ENCODE measurements around the gene UBTD2. TPM values are rescaled to one million over a fixed set of nuclear protein-coding genes. Genes with fewer than 3 reads are reported as not detected.
A peak's percentile ranks its signal among the peaks of the same experiment; 100 is the strongest.

The UBTD2 gene
- total RNA-seq, 4 donors from 2014 or later, result 6.0 to 11.4 (median 9.8) TPM

DNA sequence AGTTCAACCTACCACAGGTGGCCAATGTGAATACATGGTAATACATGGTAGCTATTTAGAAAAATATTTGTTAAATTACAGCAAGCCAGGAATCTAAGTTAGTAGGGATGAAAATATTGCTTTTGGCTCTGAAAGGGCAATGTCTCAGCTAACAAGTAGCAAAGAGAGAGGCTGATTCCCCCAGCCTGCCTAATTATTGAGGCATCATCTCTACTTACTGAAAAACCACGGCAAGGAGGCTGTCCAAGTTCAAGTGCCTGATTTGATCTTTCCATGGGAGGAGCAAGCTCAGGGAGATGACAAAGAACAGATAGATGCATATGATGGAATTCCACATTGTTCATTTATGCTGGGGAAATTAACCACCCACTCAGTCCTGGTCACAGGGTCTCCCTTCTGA is 28.7 kb upstream of the UBTD2 start:
- DNase-seq (no peak), ATAC-seq (peak in 1 of 2 donors; percentile 33)
- H3K4me1 ChIP-seq, result no peaks in the 10 kb centered on the region
- H3K27me3 ChIP-seq, result no peaks in the 10 kb centered on the region
- TF ChIP-seq, protein P1, sequence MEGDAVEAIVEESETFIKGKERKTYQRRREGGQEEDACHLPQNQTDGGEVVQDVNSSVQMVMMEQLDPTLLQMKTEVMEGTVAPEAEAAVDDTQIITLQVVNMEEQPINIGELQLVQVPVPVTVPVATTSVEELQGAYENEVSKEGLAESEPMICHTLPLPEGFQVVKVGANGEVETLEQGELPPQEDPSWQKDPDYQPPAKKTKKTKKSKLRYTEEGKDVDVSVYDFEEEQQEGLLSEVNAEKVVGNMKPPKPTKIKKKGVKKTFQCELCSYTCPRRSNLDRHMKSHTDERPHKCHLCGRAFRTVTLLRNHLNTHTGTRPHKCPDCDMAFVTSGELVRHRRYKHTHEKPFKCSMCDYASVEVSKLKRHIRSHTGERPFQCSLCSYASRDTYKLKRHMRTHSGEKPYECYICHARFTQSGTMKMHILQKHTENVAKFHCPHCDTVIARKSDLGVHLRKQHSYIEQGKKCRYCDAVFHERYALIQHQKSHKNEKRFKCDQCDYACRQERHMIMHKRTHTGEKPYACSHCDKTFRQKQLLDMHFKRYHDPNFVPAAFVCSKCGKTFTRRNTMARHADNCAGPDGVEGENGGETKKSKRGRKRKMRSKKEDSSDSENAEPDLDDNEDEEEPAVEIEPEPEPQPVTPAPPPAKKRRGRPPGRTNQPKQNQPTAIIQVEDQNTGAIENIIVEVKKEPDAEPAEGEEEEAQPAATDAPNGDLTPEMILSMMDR (IDR thresholded peaks at IDR 0.05 in 4 of 5, conservative IDR thresholded peaks at IDR 0.05 in 1 of 5), result no peak
- no peak for TF ChIP-seq POLR2A (IDR thresholded peaks at IDR 0.05)
- H3K4me3 ChIP-seq, result no peak overlapping the region
- intact Hi-C loops (cut with DNase I; ENCODE audit: low total_unique reads) (loop anchor here (10.0 kb wide), 1 partner anchor 143 kb away; the partner anchor contains the start of gene SH3PXD2B), in situ Hi-C loops (cut with MboI; ENCODE audit: low sequenced_read_pairs in 4 of 4) (no loop called here)
- H3K36me3 ChIP-seq, result no peaks in the 10 kb centered on the region
- peak overlapping the region in 2 of 4 donors; percentile 33 to 61 for H3K27ac ChIP-seq
- no peaks in the 10 kb centered on the region for H3K9me3 ChIP-seq

DNA sequence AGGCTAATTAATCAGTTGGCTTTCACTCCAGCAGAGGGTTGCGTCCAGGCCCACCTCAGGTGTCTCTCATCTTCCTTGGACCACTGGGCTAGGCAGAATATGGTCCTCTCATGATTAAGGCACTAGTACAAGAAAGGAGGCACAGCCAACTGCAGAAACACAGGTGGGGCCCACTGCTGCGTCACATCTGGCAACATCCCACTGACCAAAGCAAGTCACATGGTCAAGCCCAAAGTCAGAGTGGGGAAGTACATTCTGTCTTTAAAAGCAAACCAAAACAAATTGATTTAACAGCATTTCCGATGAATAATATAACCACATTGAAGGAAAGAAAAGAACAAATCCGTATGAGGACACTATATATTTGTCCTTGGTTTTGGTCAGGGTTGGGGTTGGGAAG is 28.0 kb upstream of the UBTD2 start:
- Histone ChIP-seq H3K4me3 (no peak overlapping the region), H3K27ac (peak overlapping the region in 3 of 4 donors; percentile 33 to 61 (median 47)), H3K9me3 (no peaks in the 10 kb centered on the region), H3K27me3 (no peaks in the 10 kb centered on the region), H3K36me3 (no peaks in the 10 kb centered on the region), H3K4me1 (no peaks in the 10 kb centered on the region)
- TF ChIP-seq, protein P1 (IDR thresholded peaks at IDR 0.05 in 4 of 5, conservative IDR thresholded peaks at IDR 0.05 in 1 of 5), result no peak
- no peak for TF ChIP-seq POLR2A (IDR thresholded peaks at IDR 0.05)
- in situ Hi-C loops (cut with MboI; ENCODE audit: low sequenced_read_pairs in 4 of 4), result no loop called here
- intact Hi-C loops (cut with DNase I; ENCODE audit: low total_unique reads), result loop anchor here (1.0 to 10.0 kb wide), 2 partner anchors 109 to 143 kb away; partner anchors contain the start of gene SH3PXD2B
- ATAC-seq, result peak; percentile 60 to 68
- peak; percentile 17 to 65 for DNase-seq

DNA sequence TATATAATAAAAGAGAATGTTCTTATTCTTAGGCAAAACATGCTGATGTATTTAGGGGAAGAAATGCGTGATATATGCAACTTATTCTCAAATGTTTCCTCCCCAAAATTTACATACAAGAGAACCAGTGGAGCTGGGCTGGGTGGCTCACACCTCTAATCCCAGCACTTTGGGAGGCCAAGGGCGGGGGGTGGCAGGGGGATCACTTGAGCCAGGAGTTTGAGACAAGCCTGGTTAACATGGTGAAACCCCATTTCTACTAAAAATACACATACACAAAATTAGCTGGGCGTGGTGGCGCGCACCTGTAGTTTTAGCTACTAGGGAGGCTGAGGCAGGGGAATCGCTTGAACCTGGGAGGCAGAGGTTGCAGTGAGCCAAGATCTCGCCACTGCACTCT is 27.5 kb upstream of the UBTD2 start:
- Histone ChIP-seq H3K27me3 (no peaks in the 10 kb centered on the region), H3K27ac (no peak overlapping the region), H3K4me1 (no peaks in the 10 kb centered on the region), H3K36me3 (no peaks in the 10 kb centered on the region), H3K4me3 (no peak overlapping the region), H3K9me3 (no peaks in the 10 kb centered on the region)
- TF ChIP-seq POLR2A (IDR thresholded peaks at IDR 0.05), result no peak
- TF ChIP-seq, protein P1 (IDR thresholded peaks at IDR 0.05 in 4 of 5, conservative IDR thresholded peaks at IDR 0.05 in 1 of 5), result no peak
- ATAC-seq (no peak), DNase-seq (no peak)
- intact Hi-C loops (cut with DNase I; ENCODE audit: low total_unique reads) (loop anchor here (1.0 to 10.0 kb wide), 2 partner anchors 109 to 144 kb away; partner anchors contain the start of gene SH3PXD2B), in situ Hi-C loops (cut with MboI; ENCODE audit: low sequenced_read_pairs in 4 of 4) (no loop called here)

DNA sequence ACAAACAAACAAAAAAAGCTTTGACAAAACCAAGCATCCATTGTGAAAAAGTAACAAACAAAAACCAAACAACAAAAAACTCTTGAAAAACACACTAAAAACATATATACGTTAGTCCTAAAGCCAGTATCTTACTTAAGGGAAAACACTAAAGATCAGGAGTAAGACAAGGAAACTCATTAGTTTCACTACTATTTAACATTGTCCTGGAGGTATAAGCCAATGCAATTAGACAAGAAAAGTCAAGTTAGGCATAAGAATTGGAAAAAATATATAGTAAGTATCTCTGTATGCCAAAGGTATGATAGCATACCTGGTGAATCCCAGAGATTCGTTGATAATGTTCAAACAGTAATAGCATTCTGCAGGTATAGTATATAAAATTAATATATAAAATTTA is 21.8 kb upstream of the UBTD2 start:
- Histone ChIP-seq H3K9me3 (peaks cover 0 to 3% (median 0%) of the 10 kb centered on the region in 3 donors), H3K27ac (no peak overlapping the region), H3K27me3 (no peaks in the 10 kb centered on the region), H3K36me3 (no peaks in the 10 kb centered on the region), H3K4me1 (no peaks in the 10 kb centered on the region), H3K4me3 (no peak overlapping the region)
- intact Hi-C loops (cut with DNase I; ENCODE audit: low total_unique reads) (no loop called here), in situ Hi-C loops (cut with MboI; ENCODE audit: low sequenced_read_pairs in 4 of 4) (no loop called here)
- DNase-seq (no peak), ATAC-seq (no peak)
- TF ChIP-seq, protein P1 (IDR thresholded peaks at IDR 0.05 in 4 of 5, conservative IDR thresholded peaks at IDR 0.05 in 1 of 5), result no peak
- no peak for TF ChIP-seq POLR2A (IDR thresholded peaks at IDR 0.05)

Measured in gastrocnemius medialis (tissue), 4 donors.